Stomach (tissue), 9 donors: Measurements from ENCODE around the gene UQCRQ. TPM values are rescaled to one million over a fixed set of nuclear protein-coding genes. Genes with fewer than 3 reads are reported as not detected.
A peak's percentile ranks its signal among the peaks of the same experiment; 100 is the strongest.

Experiments used
- DNase-seq, 2 donors: peaks; one replicate each; pipeline versions ENCODE4 v3.0.0 to v3.0.0-alpha.2; 2013 to 2019
- H3K27ac ChIP-seq, 5 donors: fragments of 200-600 bp in 4 of 5; sonication (generic) in 4 of 5; one replicate each; pipeline ENCODE4 v1.5.1; 2013 to 2019; ENCODE audit warnings: mild to moderate bottlenecking in 1 of 5, moderate library complexity in 1 of 5
- H3K27me3 ChIP-seq, 3 donors: fragments of 200-600 bp; sonication (generic); one replicate each; pipeline ENCODE4 v1.5.1; 2017 to 2019; ENCODE audit warnings: mixed run types in 1 of 3
- H3K36me3 ChIP-seq, 4 donors: fragments of 200-600 bp; sonication (generic); 1 replicate in 3 of 4; 2 replicates in 1 of 4; pipeline ENCODE4 v1.5.1; 2016 to 2019
- H3K4me1 ChIP-seq, 4 donors: fragments of 200-600 bp; sonication (generic); one replicate each; pipeline ENCODE4 v1.5.1; 2016 to 2019
- H3K4me3 ChIP-seq, 4 donors: fragments of 200-600 bp; sonication (generic) in 3 of 4; one replicate each; pipeline ENCODE4 v1.5.1; 2016 to 2019; ENCODE audit warnings: mild to moderate bottlenecking in 1 of 4
- H3K9me3 ChIP-seq, 4 donors: fragments of 200-600 bp; sonication (generic); one replicate each; pipeline ENCODE4 v1.5.1; 2016 to 2019
- EP300 ChIP-seq: sonication (generic); formaldehyde crosslinking; IDR thresholded peaks from one replicate; pipeline ENCODE4 v1.6.1; 2017; ENCODE audit warnings: antibody characterized with exemption
- POLR2A ChIP-seq, 4 donors: fragments of 450-650 bp; IDR thresholded peaks; one replicate each; pipeline ENCODE4 v1.6.1; 2016; ENCODE audit warnings: antibody characterized with exemption in 4 of 4, control low read depth in 2 of 4, mild to moderate bottlenecking in 1 of 4, moderate library complexity in 1 of 4
- POLR2AphosphoS5 ChIP-seq, 3 donors: sonication (generic); formaldehyde crosslinking; IDR thresholded peaks; one replicate each; pipeline ENCODE4 v1.6.1; 2016; ENCODE audit warnings: antibody characterized with exemption in 3 of 3
- WGBS, 5 donors: extraction: QIAGEN DNeasy Blood & Tissue Kit in 3 of 5; methylation state at CpG; one replicate each; pipeline versions ENCODE4 v1.1.5 to v1.1.7; 2013 to 2018; 5-methylcytosine and 5-hydroxymethylcytosine counted together
- intact Hi-C: fragments of 100-400 bp; cut with DNase I; formaldehyde crosslinking; loops from one replicate; pipeline ENCODE4 v1.15.1; 2023; ENCODE audit warnings: low total_unique reads
- polyA plus RNA-seq, 3 donors: library from polyadenylated mRNA; stranded (reverse); fragments of 200-250 nt; gene quantifications; one replicate each; pipeline ENCODE4 v1.2.3, GENCODE V29; 2013
- total RNA-seq, 5 donors: library from RNA; depleted of rRNA; stranded (reverse); fragments of >200 nt; gene quantifications; one replicate each; pipeline versions ENCODE4 v1.1.0 to v1.2.3, GENCODE V29; 2014 to 2016
- TF ChIP-seq, protein P1 (sequence below), 7 experiments: fragments of 450-650 bp in 4 of 7; fragments of 200-600 bp in 3 of 7; sonication (generic) in 3 of 7; IDR thresholded peaks; one replicate each; pipeline ENCODE4 v1.5.1; 2016 to 2019; ENCODE audit warnings: antibody characterized with exemption in 7 of 7, control low read depth in 2 of 7, mild to moderate bottlenecking in 1 of 7
- donor health status: healthy with polysubstance abuse.
- donor health status: Bipolar disorder and iron deficiency.
- donor health status: healthy.

UQCRQ gene
- total and polyA plus RNA-seq, 8 donors, result 66.5 to 603 (median 160) TPM

DNA sequence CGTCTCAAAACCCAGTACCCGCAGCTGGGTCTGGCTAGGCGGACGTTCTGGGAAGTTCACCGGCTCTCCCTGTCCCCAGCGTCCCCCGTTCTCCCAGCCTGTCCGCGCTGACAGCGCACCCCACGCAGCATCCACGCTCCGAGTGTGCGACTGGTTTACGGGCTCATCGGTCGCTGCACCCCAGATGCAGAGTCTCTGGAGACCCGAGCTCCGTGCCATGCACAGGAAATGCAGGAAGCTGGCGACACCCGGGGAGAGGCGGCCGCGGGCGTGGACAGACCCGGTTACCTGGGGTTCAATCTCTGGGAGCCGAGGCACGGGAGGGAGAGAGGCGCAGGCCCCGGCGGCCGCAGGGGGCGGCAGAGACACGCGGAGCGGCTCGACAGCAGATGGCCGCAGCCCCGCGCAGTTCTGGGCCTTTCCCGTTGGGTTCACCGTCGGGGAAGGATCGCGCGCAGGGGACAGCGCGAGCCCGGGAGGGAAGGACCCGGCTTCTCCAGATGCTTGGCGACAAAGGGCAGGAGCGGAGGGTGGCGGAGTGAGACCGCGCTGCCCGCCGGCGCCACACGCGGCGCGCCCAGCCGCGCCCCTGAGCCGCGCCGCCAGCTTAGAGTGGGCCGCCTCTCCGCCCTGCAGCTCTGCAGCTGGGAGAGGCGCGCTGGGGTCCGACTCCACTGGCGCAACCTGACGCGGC, 36.6 kb upstream of the UQCRQ start:
- Histone ChIP-seq H3K9me3 (no peaks in the 10 kb centered on the region), H3K4me3 (peak overlapping the region; percentile 74 to 83 (median 79)), H3K27ac (peak overlapping the region; percentile 87 to 92 (median 90)), H3K27me3 (peaks cover 0 to 64% (median 5%) of the 10 kb centered on the region in 3 donors), H3K4me1 (peaks cover 8 to 53% (median 30%) of the 10 kb centered on the region in 4 donors), H3K36me3 (peaks cover 0 to 17% (median 11%) of the 10 kb centered on the region in 4 donors)
- intact Hi-C loops, result no loop called here
- DNase-seq, result peak; percentile 87 to 94
- WGBS, 5 donors, result 2 to 7% (median 3%) methylated on average over 3 to 75 of the region's 75 CpGs
- peak in 2 of 3 donors; percentile 46 to 67 for TF ChIP-seq POLR2AphosphoS5 (IDR thresholded peaks at IDR 0.05)
- no peak for TF ChIP-seq POLR2A (IDR thresholded peaks at IDR 0.05)
- TF ChIP-seq EP300, result no peak
- TF ChIP-seq, protein P1, sequence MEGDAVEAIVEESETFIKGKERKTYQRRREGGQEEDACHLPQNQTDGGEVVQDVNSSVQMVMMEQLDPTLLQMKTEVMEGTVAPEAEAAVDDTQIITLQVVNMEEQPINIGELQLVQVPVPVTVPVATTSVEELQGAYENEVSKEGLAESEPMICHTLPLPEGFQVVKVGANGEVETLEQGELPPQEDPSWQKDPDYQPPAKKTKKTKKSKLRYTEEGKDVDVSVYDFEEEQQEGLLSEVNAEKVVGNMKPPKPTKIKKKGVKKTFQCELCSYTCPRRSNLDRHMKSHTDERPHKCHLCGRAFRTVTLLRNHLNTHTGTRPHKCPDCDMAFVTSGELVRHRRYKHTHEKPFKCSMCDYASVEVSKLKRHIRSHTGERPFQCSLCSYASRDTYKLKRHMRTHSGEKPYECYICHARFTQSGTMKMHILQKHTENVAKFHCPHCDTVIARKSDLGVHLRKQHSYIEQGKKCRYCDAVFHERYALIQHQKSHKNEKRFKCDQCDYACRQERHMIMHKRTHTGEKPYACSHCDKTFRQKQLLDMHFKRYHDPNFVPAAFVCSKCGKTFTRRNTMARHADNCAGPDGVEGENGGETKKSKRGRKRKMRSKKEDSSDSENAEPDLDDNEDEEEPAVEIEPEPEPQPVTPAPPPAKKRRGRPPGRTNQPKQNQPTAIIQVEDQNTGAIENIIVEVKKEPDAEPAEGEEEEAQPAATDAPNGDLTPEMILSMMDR (IDR thresholded peaks at IDR 0.05), result peak in 5 of 7 experiments; percentile 73 to 91 (median 86)

DNA sequence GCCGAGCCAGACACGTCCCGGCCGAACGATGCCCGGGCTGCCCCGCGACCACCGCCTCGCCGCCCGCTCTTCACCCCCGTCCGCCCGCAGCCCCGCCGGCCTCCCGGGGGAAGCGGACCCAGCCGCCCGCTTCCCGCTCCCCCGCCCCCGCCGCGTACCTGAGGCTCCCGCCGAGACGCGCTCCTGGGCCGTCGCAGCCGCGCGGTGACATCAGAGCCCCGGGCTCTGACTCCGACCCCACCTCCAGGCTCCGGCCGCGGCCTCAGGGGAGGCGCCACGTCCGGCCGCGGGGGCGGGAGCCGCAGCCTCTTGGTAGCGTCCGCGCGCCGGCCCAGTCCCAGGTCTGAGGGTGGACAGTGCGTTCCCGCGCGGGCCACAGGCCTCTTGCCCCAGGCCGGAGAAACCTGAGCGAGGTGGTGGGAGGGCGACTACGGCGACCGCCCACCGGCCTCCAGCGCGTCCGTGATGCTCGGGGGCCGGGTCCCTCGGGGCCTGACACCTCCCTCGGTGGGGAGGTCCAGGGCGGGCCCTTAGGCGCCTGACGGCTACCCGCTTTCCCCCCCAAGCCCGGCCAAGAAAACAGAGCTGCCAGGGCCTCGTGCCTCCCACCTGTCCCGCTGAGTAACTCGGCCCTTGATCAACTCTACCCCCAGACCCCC, 35.9 kb upstream of the UQCRQ start, which contains the start of gene SHROOM1:
SHROOM1 (minus strand) TSS at position 212 of the 659 bp plus-strand sequence. CDS start 4,507 bp downstream, outside the sequence.
- peaks cover 8 to 48% (median 30%) of the 10 kb centered on the region in 4 donors for H3K4me1 ChIP-seq
- intact Hi-C loops, result no loop called here
- TF ChIP-seq EP300, result no peak
- TF ChIP-seq POLR2AphosphoS5 (IDR thresholded peaks at IDR 0.05), result peak in 2 of 3 donors; percentile 70 to 76
- no peaks in the 10 kb centered on the region for H3K9me3 ChIP-seq
- WGBS, 5 donors, result 3 to 10% (median 3%) methylated on average over 19 to 78 of the region's 78 CpGs
- H3K27me3 ChIP-seq, result peaks cover 0 to 58% (median 0%) of the 10 kb centered on the region in 3 donors
- H3K36me3 ChIP-seq, result peaks cover 0 to 10% (median 4%) of the 10 kb centered on the region in 4 donors
- H3K4me3 ChIP-seq, result peak within 1 kb of the TSS; percentile 74 to 83 (median 79)
- H3K27ac ChIP-seq, result peak within 1 kb of the TSS; percentile 87 to 92 (median 90)
- peak; percentile 80 to 88 for DNase-seq

DNA sequence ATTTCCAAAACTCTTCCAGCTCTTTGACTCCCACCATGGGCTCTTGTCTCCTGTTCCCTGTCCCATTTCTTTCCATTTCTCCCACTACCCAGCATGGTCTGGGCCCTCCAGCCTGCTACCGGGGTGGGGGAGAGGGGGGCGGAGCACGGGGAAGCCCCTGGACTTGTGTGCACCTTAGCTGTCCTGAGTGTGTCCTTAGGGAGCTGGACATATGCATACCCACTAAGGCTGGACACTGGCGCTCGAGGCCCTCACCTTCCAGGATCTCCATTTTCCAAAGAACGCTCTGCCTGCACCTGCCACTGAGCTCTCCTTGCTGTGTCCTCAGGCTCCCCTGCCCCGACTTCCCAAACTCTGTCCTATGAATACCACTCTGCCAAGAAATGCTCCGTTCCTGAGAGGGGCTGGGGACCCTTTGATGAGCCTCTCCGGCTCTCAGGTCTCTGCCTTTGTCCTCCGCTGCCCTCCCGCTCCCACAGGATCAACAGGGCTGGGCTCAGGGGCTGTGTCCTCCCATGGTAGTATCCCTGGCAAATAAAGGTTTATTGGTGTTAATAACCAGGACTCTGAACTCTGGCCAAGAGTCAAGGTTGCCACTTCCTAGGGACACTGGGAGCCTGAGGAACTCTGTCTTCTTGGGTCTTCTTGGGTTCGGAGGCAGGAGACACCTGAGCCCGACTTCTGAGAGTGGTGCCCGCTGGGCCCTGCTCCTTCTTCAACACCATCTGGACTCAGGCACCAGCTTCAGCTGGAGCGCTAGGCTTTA, 35.2 kb upstream of the UQCRQ start:
- 80 to 93% (median 87%) methylated on average over 15 of the region's 15 CpGs for WGBS, 5 donors

DNA sequence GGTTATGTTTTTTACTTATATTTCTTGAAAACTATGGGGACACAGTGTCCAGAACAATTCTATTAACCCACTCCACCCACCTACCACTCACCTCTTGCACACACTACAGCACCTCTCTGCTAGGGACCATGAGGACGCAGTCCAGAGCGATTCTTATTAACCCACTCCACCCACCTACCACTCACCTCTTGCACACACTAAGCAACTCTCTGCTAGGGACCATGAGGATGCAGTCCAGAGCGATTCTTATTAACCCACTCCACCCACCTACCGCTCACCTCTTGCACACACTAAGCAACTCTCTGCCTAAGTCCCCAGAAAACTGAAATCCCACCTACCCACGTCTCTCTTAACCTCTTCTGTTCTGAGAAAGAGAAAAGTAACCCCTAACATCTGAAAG, 33.8 kb upstream of the UQCRQ start:
- Histone ChIP-seq H3K4me1 (peaks cover 8 to 39% (median 24%) of the 10 kb centered on the region in 4 donors), H3K9me3 (no peaks in the 10 kb centered on the region), H3K36me3 (no peaks in the 10 kb centered on the region), H3K27me3 (peaks cover 0 to 37% (median 0%) of the 10 kb centered on the region in 3 donors), H3K27ac (no peak overlapping the region), H3K4me3 (no peak overlapping the region)
- 85 to 94% (median 91%) methylated on average over 5 of the region's 5 CpGs for WGBS, 5 donors
- no peak for TF ChIP-seq POLR2AphosphoS5 (IDR thresholded peaks at IDR 0.05)
- DNase-seq, result no peak
- intact Hi-C loops, result no loop called here

More for the DNA sequence above, 35.2 kb upstream of the UQCRQ start:
- DNase-seq, result no peak
- Histone ChIP-seq H3K4me1 (peaks cover 8 to 41% (median 25%) of the 10 kb centered on the region in 4 donors), H3K4me3 (peak overlapping the region; percentile 74 to 83 (median 79)), H3K27ac (peak overlapping the region; percentile 87 to 92 (median 90)), H3K27me3 (peaks cover 0 to 51% (median 0%) of the 10 kb centered on the region in 3 donors), H3K36me3 (peaks cover 0 to 4% (median 0%) of the 10 kb centered on the region in 4 donors), H3K9me3 (no peaks in the 10 kb centered on the region)
- intact Hi-C loops, result no loop called here
- TF ChIP-seq POLR2A (IDR thresholded peaks at IDR 0.05) (no peak), EP300 (no peak), POLR2AphosphoS5 (IDR thresholded peaks at IDR 0.05) (no peak)
- TF ChIP-seq, protein P1 (IDR thresholded peaks at IDR 0.05), result no peak

DNA sequence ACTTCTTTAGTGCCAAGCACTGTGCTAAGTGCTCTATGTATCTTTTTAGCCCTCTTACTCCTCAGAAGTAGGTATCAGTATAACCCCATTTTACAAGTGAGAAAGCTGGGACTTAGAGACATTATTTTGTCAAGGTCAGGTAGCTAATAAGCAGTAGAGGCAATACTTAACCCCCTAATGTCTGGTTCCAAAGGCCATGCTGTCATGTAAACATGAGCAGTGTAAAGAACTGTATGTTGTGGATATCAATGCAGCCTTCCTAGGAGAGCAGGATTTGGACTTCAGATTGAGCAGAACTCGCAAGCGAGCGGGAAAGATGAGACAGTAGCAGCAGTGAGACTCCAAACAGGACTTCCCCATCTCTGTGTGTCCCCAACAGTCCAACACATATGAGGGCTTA, 32.4 kb upstream of the UQCRQ start:
- Histone ChIP-seq H3K4me1 (peaks cover 8 to 38% (median 32%) of the 10 kb centered on the region in 4 donors), H3K36me3 (no peaks in the 10 kb centered on the region), H3K27me3 (peaks cover 0 to 25% (median 0%) of the 10 kb centered on the region in 3 donors), H3K4me3 (no peak overlapping the region), H3K9me3 (no peaks in the 10 kb centered on the region), H3K27ac (no peak overlapping the region)
- DNase-seq, result no peak
- TF ChIP-seq POLR2AphosphoS5 (IDR thresholded peaks at IDR 0.05) (no peak), POLR2A (IDR thresholded peaks at IDR 0.05) (no peak), EP300 (no peak)
- TF ChIP-seq, protein P1 (IDR thresholded peaks at IDR 0.05), result no peak
- WGBS, 5 donors, result 94 to 99% (median 97%) methylated on average over 3 of the region's 3 CpGs
- intact Hi-C loops, result no loop called here
